DND-41 (cell line): ENCODE results near the gene DENND6B.

Source experiments
- CTCF ChIP-seq: IDR thresholded peaks from 2 replicates; pipeline ENCODE4 v1.5.1; 2012; ENCODE audit warnings: borderline replicate concordance, low read length, moderate library complexity, mild to moderate bottlenecking; ENCODE audit not compliant: poor library complexity, severe bottlenecking; ENCODE audit errors: extremely low read depth
- EZH2 ChIP-seq: IDR thresholded peaks from 3 replicates; pipeline ENCODE4 v1.6.1; 2012; ENCODE audit warnings: borderline replicate concordance, low read depth, mild to moderate bottlenecking, moderate library complexity, low read length, inconsistent platforms; ENCODE audit not compliant: severe bottlenecking

GRCh38 chr22:50297510-50298265, 29.1 kb downstream of the DENND6B start:
- no peak for TF ChIP-seq CTCF
- TF ChIP-seq EZH2, result no peak
